GM12873 (cell line): Measurements from ENCODE around the gene FANCI.

Experiments used
- CTCF ChIP-seq: IDR thresholded peaks from 2 replicates; pipeline ENCODE4 v1.5.1; 2012; ENCODE audit warnings: low read depth, mild to moderate bottlenecking, moderate library complexity, low read length, control low read depth; ENCODE audit not compliant: insufficient read depth; ENCODE audit errors: missing control alignments

The FANCI gene

DNA sequence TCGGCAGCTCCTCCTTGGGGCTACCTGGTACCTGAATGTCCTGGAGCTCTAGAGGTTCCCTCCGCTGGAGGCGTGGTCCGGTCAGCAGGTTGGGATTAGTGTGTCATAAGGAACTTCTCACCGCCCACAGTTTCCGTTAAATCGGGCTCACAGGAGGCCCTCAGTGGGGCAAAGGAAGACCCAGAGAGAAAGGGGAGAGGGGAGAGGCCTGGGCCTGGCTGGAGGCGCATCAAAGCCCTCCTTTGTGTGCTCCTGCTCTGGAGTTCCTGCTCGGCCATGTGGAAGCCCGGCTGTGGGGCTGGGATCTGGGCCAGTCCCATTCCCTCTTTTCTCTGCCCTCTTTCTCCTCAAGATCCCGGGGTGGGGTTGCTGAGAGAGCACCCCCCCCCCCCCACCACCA lies 22.2 kb upstream of the FANCI start, which contains the start of gene RLBP1:
TSS of gene RLBP1 (minus strand) at position 37 of the 400 bp plus-strand sequence. CDS start 2,604 bp downstream, outside the sequence.
- TF ChIP-seq CTCF, result no peak

- TF ChIP-seq CTCF, result no peak
Measured at GRCh38 chr15:89225588-89225987, 18.2 kb upstream of the FANCI start.

DNA sequence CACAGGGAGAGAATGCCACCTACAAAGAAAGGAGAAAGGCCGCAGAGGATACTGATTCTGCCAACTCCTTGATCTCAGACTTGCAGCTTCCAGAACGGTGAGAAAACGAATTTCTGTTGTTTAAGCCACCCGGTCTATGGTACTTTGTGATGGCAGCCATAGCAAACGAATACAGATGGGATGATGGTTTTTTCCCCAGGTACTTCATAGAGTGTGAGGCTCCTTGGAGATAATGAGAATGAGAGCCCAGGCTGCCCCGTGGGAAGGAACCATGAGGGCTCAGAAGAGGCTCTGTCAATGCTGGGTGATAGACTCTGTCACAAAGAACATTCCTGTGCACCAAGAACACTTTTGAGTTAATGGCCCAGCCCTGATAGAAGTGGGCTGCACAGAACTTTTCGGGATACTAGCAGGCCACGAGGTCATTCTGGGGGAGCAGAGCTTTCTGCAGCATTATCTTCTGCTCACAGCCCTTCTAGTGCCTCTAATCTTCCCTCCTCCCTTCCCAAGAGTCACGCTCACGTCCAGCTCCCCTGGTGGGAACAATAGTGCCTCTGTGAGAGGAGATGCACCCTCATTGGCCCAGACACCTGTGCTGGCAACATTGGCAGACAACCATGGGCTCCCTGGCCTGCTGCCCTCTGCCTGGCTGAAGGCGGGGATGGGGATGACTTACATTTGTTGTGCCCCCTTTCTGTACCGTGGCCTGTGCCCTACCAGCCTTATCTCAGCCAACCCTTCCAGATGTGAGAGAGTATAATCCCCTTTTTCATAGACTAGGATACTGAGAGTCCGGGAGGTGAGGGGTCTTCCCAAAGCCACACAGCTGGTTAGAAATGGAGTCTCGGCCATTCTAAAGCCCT lies 17.2 kb upstream of the FANCI start:
- TF ChIP-seq CTCF, result no peak

- TF ChIP-seq CTCF, result no peak
Measured at GRCh38 chr15:89227425-89227824, 16.4 kb upstream of the FANCI start.

DNA sequence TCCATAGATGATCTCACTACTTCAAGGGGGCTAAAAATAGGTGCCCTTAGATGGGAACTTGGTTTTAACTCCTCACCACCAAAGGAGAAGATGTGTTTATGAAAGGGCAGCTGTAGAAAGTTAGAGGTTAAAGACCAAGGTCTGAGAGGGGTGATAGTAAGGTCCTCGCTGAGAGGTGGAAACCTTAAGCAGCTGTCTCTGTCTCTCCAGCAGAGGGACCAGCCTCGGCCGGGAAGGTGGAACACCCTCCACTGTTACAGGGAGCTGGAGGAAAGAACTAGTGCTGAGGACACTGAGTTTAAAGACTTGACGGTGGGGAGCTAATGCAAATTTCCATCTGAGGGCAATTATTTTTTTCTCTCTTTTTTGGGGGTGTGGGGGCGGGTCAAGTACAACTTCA lies 13.5 kb upstream of the FANCI start:
- no peak for TF ChIP-seq CTCF

DNA sequence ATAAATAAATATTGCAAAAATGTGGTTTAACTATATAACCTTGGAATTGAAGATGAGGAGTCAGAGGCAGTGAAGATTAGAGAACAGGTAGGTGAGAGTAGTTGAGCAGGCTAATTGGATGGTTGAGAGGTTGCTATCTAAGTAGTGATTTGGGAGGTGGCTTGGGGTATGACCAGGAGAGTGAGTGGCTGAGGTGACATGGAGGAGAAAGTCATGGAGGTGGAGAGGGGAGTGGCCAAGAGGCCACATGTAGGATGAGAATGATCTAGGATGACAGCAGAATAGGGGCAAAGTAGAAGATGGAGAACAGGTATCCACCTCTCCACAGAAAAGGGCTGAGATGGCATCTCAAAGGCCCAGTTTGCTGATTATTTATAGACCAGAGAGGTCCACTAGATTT lies 11.9 kb upstream of the FANCI start:
- no peak for TF ChIP-seq CTCF

GRCh38 chr15:89243046-89243690 lies 611 bp upstream of the FANCI start:
- TF ChIP-seq CTCF, result no peak
